DOHH2 (cell line): ENCODE results near the gene PTAR1.

ENCODE experiments used
- H3F3A ChIP-seq: fragments of 200-600 bp; sonication (generic), shearing (Covaris generic); 2 replicates; pipeline ENCODE4 v1.6.0; 2016; ENCODE audit warnings: antibody characterized with exemption, mild to moderate bottlenecking; ENCODE audit not compliant: control insufficient read depth, insufficient read depth
- H3K27ac ChIP-seq: fragments of 200-600 bp; sonication (generic); 2 replicates; pipeline ENCODE4 v1.5.1; 2014; ENCODE audit warnings: low read depth, mild to moderate bottlenecking, low read length, moderate library complexity
- H3K27me3 ChIP-seq: fragments of 200-600 bp; sonication (generic); 2 replicates; pipeline ENCODE4 v1.6.1; 2014; ENCODE audit warnings: mild to moderate bottlenecking, low read length, mixed read lengths; ENCODE audit not compliant: control insufficient read depth
- H3K36me3 ChIP-seq: fragments of 200-600 bp; sonication (generic); 2 replicates; pipeline ENCODE4 v1.6.1; 2014; ENCODE audit warnings: mild to moderate bottlenecking, low read length, moderate library complexity, mixed read lengths; ENCODE audit not compliant: control insufficient read depth
- H3K4me1 ChIP-seq: fragments of 200-600 bp; sonication (generic); 2 replicates; pipeline ENCODE4 v1.6.1; 2014; ENCODE audit warnings: mild to moderate bottlenecking, low read length, mixed read lengths; ENCODE audit not compliant: control insufficient read depth
- H3K4me2 ChIP-seq: fragments of 200-600 bp; sonication (generic); 2 replicates; pipeline ENCODE4 v1.6.0; 2014; ENCODE audit warnings: mild to moderate bottlenecking, low read length, moderate library complexity
- H3K4me3 ChIP-seq: fragments of 200-600 bp; sonication (generic); 2 replicates; pipeline ENCODE4 v1.5.1; 2014; ENCODE audit warnings: mild to moderate bottlenecking, low read length, mixed read lengths
- H3K79me2 ChIP-seq: fragments of 200-600 bp; sonication (generic); 2 replicates; pipeline ENCODE4 v1.6.1; 2014; ENCODE audit warnings: mild to moderate bottlenecking, low read length, mixed read lengths; ENCODE audit not compliant: control insufficient read depth
- H3K9me2 ChIP-seq: fragments of 200-600 bp; sonication (generic); replicated peaks from 2 replicates; pipeline ENCODE4 v1.6.1; 2014; ENCODE audit warnings: mild to moderate bottlenecking, low read length, mixed read lengths; ENCODE audit not compliant: control insufficient read depth
- H3K9me3 ChIP-seq: fragments of 200-600 bp; sonication (generic); 2 replicates; pipeline ENCODE4 v1.6.1; 2014; ENCODE audit warnings: antibody characterized with exemption, low read length, mixed read lengths; ENCODE audit not compliant: control insufficient read depth, insufficient read depth
- H4K20me1 ChIP-seq: fragments of 200-600 bp; sonication (generic); 2 replicates; pipeline ENCODE4 v1.6.0; 2014; ENCODE audit warnings: low read depth, mild to moderate bottlenecking, antibody characterized with exemption, low read length, moderate library complexity; ENCODE audit not compliant: control insufficient read depth, insufficient read depth
- CTCF ChIP-seq: fragments of 200-600 bp; sonication (generic); IDR thresholded peaks from one replicate; pipeline ENCODE4 v1.5.1; 2014; ENCODE audit warnings: antibody characterized with exemption, mild to moderate bottlenecking, low read depth, low read length; ENCODE audit not compliant: poor library complexity, severe bottlenecking
- EZH2phosphoT487 ChIP-seq: fragments of 200-600 bp; sonication (generic); IDR thresholded peaks from 2 replicates; pipeline ENCODE4 v1.6.1; 2017; ENCODE audit warnings: borderline replicate concordance, mild to moderate bottlenecking, antibody characterized with exemption, low read length, moderate library complexity, mixed read lengths

PTAR1 gene

GRCh38 chr9:69677931-69678330 lies 81.9 kb downstream of the PTAR1 start:
- H3K4me1 ChIP-seq: peaks cover 3% of the 10 kb centered on the region; the same call in 1 of the 2 replicates
- H3K79me2 ChIP-seq: no peaks in the 10 kb centered on the region
- no peaks in the 10 kb centered on the region for H3F3A ChIP-seq
- no peak overlapping the region for H3K4me2 ChIP-seq
- H3K4me3 ChIP-seq: no peak overlapping the region
- H3K36me3 ChIP-seq: no peaks in the 10 kb centered on the region
- no peaks in the 10 kb centered on the region for H4K20me1 ChIP-seq
- H3K27ac ChIP-seq: no peak overlapping the region
- no peaks in the 10 kb centered on the region for H3K9me2 ChIP-seq
- peaks cover 6% of the 10 kb centered on the region for H3K27me3 ChIP-seq
- TF ChIP-seq EZH2phosphoT487 (no peak), CTCF (no peak)
- no peaks in the 10 kb centered on the region for H3K9me3 ChIP-seq

- Histone ChIP-seq H3K27ac (no peak overlapping the region), H3K4me3 (no peak overlapping the region), H3K9me2 (no peaks in the 10 kb centered on the region), H3K79me2 (no peaks in the 10 kb centered on the region), H3K4me1 (peaks cover 5% of the 10 kb centered on the region; the same call in 1 of the 2 replicates), H3K36me3 (no peaks in the 10 kb centered on the region), H3K27me3 (peaks cover 17% of the 10 kb centered on the region), H3K9me3 (no peaks in the 10 kb centered on the region), H4K20me1 (no peaks in the 10 kb centered on the region), H3F3A (no peaks in the 10 kb centered on the region), H3K4me2 (no peak overlapping the region)
- no peak for TF ChIP-seq EZH2phosphoT487
- TF ChIP-seq CTCF: no peak
Observed at GRCh38 chr9:69675563-69675962, 84.2 kb downstream of the PTAR1 start.

- peaks cover 18% of the 10 kb centered on the region for H3K27me3 ChIP-seq
- H4K20me1 ChIP-seq: no peaks in the 10 kb centered on the region
- H3K4me1 ChIP-seq: peaks cover 5% of the 10 kb centered on the region; the same call in 1 of the 2 replicates
- no peaks in the 10 kb centered on the region for H3K9me2 ChIP-seq
- H3K27ac ChIP-seq: no peak overlapping the region
- H3F3A ChIP-seq: no peaks in the 10 kb centered on the region
- no peaks in the 10 kb centered on the region for H3K79me2 ChIP-seq
- no peaks in the 10 kb centered on the region for H3K9me3 ChIP-seq
- H3K4me2 ChIP-seq: no peak overlapping the region
- no peaks in the 10 kb centered on the region for H3K36me3 ChIP-seq
- H3K4me3 ChIP-seq: no peak overlapping the region
- no peak for TF ChIP-seq CTCF
- TF ChIP-seq EZH2phosphoT487: no peak
Observed at GRCh38 chr9:69674716-69675438, 84.9 kb downstream of the PTAR1 start.
